DND-41 (cell line): ENCODE data around the gene LARP6.

Experiments used
- ATAC-seq: fragments of 200-7000 bp; cut with Tn5 transposase; 3 replicates; pipeline ENCODE4 v1.9.1; 2021; ENCODE audit warnings: low read depth; ENCODE audit not compliant: insufficient read depth
- DNase-seq: peaks from one replicate; pipeline ENCODE4 v3.0.0-alpha.2; 2020
- H2AFZ ChIP-seq: 2 replicates; pipeline ENCODE4 v1.6.0; 2012; ENCODE audit warnings: low read depth, low read length
- H3K27ac ChIP-seq: 2 replicates; pipeline ENCODE4 v1.5.1; 2012; ENCODE audit warnings: low read length, inconsistent platforms
- H3K27me3 ChIP-seq: fragments of 200-600 bp; sonication (generic); 2 replicates; pipeline ENCODE4 v1.6.0; 2012; ENCODE audit warnings: low read length, mild to moderate bottlenecking, inconsistent platforms; ENCODE audit not compliant: insufficient read depth, poor library complexity
- H3K36me3 ChIP-seq: 2 replicates; pipeline ENCODE4 v1.5.1; 2012; ENCODE audit warnings: low read length, inconsistent platforms; ENCODE audit not compliant: insufficient read depth
- H3K4me1 ChIP-seq: 2 replicates; pipeline ENCODE4 v1.5.1; 2012; ENCODE audit warnings: mild to moderate bottlenecking, low read length; ENCODE audit not compliant: insufficient read depth
- H3K4me2 ChIP-seq: 2 replicates; pipeline ENCODE4 v1.6.0; 2012; ENCODE audit warnings: mild to moderate bottlenecking, moderate library complexity, low read length, inconsistent platforms; ENCODE audit not compliant: insufficient read depth
- H3K4me3 ChIP-seq, 2 experiments: fragments of 200-600 bp in 1 of 2; shearing (Covaris generic) in 1 of 2; 2 replicates each; pipeline ENCODE4 v1.5.1; 2012 to 2016; ENCODE audit warnings: inconsistent platforms in 2 of 2, low read length in 2 of 2, mild to moderate bottlenecking in 2 of 2, low read depth in 1 of 2, moderate library complexity in 1 of 2
- H3K79me2 ChIP-seq: 2 replicates; pipeline ENCODE4 v1.6.0; 2012; ENCODE audit warnings: low read length, inconsistent platforms; ENCODE audit not compliant: insufficient read depth
- H3K9ac ChIP-seq: 2 replicates; pipeline ENCODE4 v1.6.0; 2012; ENCODE audit warnings: low read depth, mild to moderate bottlenecking, inconsistent platforms, low read length, moderate library complexity
- H3K9me3 ChIP-seq: 2 replicates; pipeline ENCODE4 v1.5.1; 2012; ENCODE audit warnings: low read length, moderate library complexity, mild to moderate bottlenecking, inconsistent platforms; ENCODE audit not compliant: insufficient read depth, severe bottlenecking
- H4K20me1 ChIP-seq: 2 replicates; pipeline ENCODE4 v1.6.0; 2012; ENCODE audit warnings: low read length; ENCODE audit not compliant: insufficient read depth
- EZH2 ChIP-seq: IDR thresholded peaks from 3 replicates; pipeline ENCODE4 v1.6.1; 2012; ENCODE audit warnings: borderline replicate concordance, low read depth, mild to moderate bottlenecking, moderate library complexity, low read length, inconsistent platforms; ENCODE audit not compliant: severe bottlenecking
- TF ChIP-seq, protein P1 (sequence below): IDR thresholded peaks from 2 replicates; pipeline ENCODE4 v1.5.1; 2012; ENCODE audit warnings: borderline replicate concordance, low read length, moderate library complexity, mild to moderate bottlenecking; ENCODE audit not compliant: poor library complexity, severe bottlenecking; ENCODE audit errors: extremely low read depth

LARP6 gene

DNA sequence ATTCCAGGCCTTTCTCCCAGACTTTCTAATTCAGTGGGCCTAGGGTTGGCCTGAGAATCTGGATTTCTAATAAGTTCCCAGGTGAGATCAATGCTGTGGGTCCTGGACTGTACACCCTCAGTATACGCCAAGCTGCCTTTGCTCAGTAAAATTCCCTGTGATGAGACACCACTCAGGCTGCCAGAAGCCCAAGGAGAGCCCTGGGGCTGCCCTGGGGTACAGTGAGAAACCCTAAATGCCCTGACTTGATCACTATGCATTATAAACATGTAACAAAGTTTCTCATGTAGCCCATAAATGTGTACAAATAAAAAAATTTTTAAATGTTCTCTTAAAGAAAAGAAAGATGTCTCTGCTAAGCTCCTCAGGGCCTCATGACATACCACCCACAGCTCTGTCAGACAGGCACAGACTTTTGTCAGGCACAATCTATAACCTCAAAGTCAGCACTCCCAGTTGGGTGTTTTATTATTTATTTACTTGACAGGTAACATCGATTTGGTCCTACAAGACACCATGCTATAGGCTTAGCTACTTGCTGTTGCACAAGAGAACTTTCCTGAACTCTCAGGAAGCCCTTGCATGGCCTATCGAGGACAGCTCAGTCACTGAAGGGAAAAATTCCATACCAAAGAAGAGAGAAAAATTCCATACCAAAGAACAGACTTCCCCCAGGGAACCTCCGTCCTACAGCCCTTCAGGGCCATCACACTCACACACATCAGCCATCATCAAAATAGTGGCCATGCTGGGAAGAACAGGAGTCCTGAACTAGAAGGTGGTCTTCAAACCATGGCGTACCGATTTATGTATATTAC is 22.7 kb downstream of the LARP6 start:
- Histone ChIP-seq H3K9me3 (no peaks in the 10 kb centered on the region), H3K27ac (no peak overlapping the region)

DNA sequence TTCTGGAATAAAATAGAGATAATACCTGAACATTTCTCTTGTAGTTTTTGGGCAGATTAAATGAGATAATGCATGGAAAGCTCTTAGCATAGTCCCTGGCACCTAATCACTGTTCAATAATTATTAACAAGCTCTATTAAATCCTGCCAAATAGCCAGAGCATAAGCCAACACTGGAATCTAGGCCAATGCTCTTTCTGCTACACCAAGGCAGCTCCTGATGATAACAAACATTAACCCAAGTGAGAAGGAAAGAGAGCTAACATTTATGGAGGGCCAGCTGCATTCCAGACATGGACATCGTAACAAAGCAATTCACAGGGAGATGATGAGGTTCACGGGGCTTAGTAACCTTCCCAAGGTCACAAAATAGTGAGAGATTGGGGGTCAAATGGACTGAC is 23.3 kb downstream of the LARP6 start:
- Histone ChIP-seq H3K9ac (no peak overlapping the region), H3K79me2 (no peaks in the 10 kb centered on the region), H3K27me3 (no peaks in the 10 kb centered on the region), H3K9me3 (no peaks in the 10 kb centered on the region), H4K20me1 (no peaks in the 10 kb centered on the region), H3K4me1 (peaks cover 9% of the 10 kb centered on the region), H2AFZ (no peak overlapping the region), H3K4me3 (no peak overlapping the region), H3K4me2 (no peak overlapping the region), H3K36me3 (no peaks in the 10 kb centered on the region), H3K27ac (no peak overlapping the region)
- TF ChIP-seq EZH2: no peak
- TF ChIP-seq, protein P1, sequence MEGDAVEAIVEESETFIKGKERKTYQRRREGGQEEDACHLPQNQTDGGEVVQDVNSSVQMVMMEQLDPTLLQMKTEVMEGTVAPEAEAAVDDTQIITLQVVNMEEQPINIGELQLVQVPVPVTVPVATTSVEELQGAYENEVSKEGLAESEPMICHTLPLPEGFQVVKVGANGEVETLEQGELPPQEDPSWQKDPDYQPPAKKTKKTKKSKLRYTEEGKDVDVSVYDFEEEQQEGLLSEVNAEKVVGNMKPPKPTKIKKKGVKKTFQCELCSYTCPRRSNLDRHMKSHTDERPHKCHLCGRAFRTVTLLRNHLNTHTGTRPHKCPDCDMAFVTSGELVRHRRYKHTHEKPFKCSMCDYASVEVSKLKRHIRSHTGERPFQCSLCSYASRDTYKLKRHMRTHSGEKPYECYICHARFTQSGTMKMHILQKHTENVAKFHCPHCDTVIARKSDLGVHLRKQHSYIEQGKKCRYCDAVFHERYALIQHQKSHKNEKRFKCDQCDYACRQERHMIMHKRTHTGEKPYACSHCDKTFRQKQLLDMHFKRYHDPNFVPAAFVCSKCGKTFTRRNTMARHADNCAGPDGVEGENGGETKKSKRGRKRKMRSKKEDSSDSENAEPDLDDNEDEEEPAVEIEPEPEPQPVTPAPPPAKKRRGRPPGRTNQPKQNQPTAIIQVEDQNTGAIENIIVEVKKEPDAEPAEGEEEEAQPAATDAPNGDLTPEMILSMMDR: no peak
- DNase-seq: no peak
- ATAC-seq: no peak

More for the DNA sequence above, 22.7 kb downstream of the LARP6 start:
- no peaks in the 10 kb centered on the region for H4K20me1 ChIP-seq
- no peaks in the 10 kb centered on the region for H3K79me2 ChIP-seq
- H3K27me3 ChIP-seq: no peaks in the 10 kb centered on the region
- no peak for TF ChIP-seq EZH2
- TF ChIP-seq, protein P1: no peak
- H3K4me3 ChIP-seq: no peak overlapping the region
- H3K9ac ChIP-seq: no peak overlapping the region
- H3K4me2 ChIP-seq: no peak overlapping the region
- H2AFZ ChIP-seq: no peak overlapping the region
- peaks cover 8% of the 10 kb centered on the region for H3K4me1 ChIP-seq
- H3K36me3 ChIP-seq: no peaks in the 10 kb centered on the region
- no peak for ATAC-seq
- DNase-seq: no peak

DNA sequence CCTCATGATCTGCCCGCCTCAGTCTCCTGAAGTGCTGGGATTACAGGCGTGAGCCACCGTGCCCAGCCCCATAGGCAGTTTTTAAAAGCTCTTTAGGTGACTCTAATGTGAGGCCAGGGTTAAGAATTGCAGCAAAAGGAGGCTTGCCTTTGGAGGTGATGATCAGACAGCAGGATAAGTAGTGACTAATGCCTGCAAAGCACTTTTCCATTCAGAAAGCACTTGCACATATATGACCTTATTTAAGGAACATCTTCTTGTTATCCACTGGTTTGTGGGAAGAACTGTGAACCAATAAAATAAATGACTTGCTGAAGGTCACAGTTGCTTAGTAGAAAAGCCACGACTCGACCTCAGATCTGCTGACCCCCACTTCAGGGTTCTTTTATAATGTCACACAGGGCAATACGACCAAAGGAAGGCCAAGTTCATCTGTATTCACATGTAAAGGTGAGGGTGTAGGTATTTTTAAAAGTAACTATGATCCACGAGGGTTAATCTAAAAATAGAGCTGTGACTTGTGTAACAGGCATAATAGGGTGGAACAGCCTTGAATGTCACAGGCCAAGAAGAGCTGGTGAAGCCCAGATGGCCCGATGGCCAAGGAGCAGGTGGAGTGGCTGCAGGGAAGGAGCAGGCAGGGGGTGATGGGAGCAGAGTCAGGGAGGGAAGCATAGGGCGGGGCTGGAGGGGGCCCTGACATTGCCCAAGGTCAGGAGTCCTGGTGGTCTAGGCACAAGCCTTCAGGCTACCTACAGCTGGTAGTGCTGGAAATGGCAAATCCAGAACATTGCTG is 24.4 kb downstream of the LARP6 start:
- no peak overlapping the region for H3K4me2 ChIP-seq
- no peak for ATAC-seq
- H3K9ac ChIP-seq: no peak overlapping the region
- no peaks in the 10 kb centered on the region for H3K27me3 ChIP-seq
- H3K4me1 ChIP-seq: peaks cover 12% of the 10 kb centered on the region
- H3K36me3 ChIP-seq: no peaks in the 10 kb centered on the region
- H4K20me1 ChIP-seq: no peaks in the 10 kb centered on the region
- no peak overlapping the region for H3K4me3 ChIP-seq
- H3K9me3 ChIP-seq: no peaks in the 10 kb centered on the region
- H3K79me2 ChIP-seq: no peaks in the 10 kb centered on the region
- no peak overlapping the region for H3K27ac ChIP-seq
- H2AFZ ChIP-seq: no peak overlapping the region
- no peak for DNase-seq
- TF ChIP-seq EZH2: no peak
- TF ChIP-seq, protein P1: no peak
